Subcutaneous adipose tissue (tissue), 4 donors: ENCODE results near the gene TAF9. TPM values are rescaled to one million over a fixed set of nuclear protein-coding genes. Genes with fewer than 3 reads are reported as not detected.

Experiments used
- CTCF ChIP-seq: fragments of 450-650 bp; IDR thresholded peaks from one replicate; pipeline ENCODE4 v1.5.1; 2016; ENCODE audit warnings: low read depth, mild to moderate bottlenecking, control low read depth, antibody characterized with exemption, moderate library complexity
- total RNA-seq, 4 donors: library from RNA; depleted of rRNA; stranded (reverse); fragments of >200 nt; gene quantifications; one replicate each; pipeline ENCODE4 v1.1.0, GENCODE V29; 2016

Gene TAF9
- total RNA-seq, 4 donors from 2014 or later = 36.5 to 71.3 (median 45.1) TPM

GRCh38 chr5:69331528-69332445, 37.5 kb downstream of the TAF9 start:
- no peak for TF ChIP-seq CTCF

DNA sequence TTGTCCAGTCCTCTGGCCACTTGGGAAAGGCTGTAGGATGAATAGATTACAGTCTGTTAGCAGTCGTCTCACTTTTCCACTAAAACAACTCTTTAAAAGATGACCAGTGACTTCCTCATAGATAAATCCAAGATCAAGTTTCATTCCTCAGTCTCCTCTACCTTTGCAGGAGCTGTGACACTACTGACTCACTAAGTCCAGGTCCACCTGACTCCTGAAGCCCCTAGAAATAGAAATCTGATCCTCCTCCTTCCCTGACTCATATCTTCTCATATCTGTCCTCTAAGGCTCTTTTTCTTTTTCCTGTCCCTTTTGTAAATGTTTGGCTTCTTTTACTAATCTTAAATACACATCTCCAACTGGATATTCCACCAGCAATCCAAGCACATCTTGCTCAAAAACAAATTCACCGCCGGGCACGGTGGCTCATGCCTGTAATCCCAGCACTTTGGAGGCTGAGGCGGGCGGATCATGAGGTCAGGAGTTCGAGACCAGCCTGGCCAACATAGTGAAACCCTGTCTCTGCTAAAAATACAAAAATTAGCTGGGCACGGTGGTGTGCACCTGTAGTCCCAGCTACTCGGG, 39.3 kb downstream of the TAF9 start:
- TF ChIP-seq CTCF = no peak

GRCh38 chr5:69326365-69326764, 43.0 kb downstream of the TAF9 start:
- no peak for TF ChIP-seq CTCF

DNA sequence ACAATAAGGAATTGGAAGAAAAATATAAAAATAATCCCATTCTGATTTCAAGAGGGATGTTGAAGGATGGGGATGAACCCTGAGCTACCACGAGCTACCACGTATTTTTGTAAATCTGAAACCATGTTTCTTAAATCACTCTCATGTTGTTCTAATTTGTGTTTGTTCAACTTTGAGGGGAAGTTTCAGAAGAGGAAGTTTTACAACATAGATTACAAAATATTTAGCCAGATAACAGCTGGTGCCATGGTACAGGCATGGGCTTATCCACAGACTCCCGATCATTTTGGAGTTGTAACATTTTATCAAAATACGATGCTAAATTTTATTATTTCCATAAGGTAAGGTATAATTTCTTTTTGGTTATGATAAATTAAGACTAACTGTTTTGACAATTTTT, 51.9 kb downstream of the TAF9 start:
- no peak for TF ChIP-seq CTCF

DNA sequence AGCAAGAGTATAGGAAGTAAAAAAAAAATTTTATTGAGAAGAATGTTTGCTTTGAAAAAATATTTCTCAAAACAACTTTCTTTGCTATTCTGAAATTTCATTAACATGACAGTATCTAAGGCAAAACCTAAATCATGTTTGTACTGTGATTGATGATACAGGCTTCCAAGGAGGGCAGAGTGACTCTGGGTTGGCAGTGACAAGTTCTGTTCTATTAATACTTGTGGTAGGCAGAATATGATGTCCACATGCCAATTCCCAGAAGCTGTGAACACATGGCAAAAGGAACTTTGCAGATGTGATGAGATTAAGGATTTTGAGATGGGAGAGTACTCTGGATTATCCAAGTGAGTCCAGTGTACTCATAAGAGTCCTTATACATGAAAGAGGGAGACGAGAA, 53.3 kb downstream of the TAF9 start:
- TF ChIP-seq CTCF = no peak

Other genes starting within 250 kb of the TAF9 start
- 1 to 10 TPM; 2.8 to 8.6 (median 5.6) TPM for gene CCNB1, start 202.4 kb downstream of the TAF9 start, total RNA-seq
- gene CENPH, start 179.9 kb downstream of the TAF9 start, total RNA-seq = 1 to 10 TPM; 1.5 to 3.8 (median 2.5) TPM
- 10 to 100 TPM in 3 of 4 donors, 1 to 10 TPM in 1; 7.3 to 18.5 (median 16.0) TPM for gene CDK7, start 134.6 kb downstream of the TAF9 start, total RNA-seq
- 10 to 100 TPM in 1 of 4 donors, 1 to 10 TPM in 3; 7.2 to 11.1 (median 9.0) TPM for gene CCDC125, start 36.7 kb downstream of the TAF9 start, total RNA-seq
- 10 to 100 TPM; 22.3 to 64.2 (median 30.7) TPM for gene AK6, start within 50 bp of the TAF9 start, total RNA-seq
- 10 to 100 TPM; 13.8 to 23.5 (median 17.5) TPM for gene RAD17, start 298 bp upstream of the TAF9 start, total RNA-seq
- gene MARVELD2, start 45.6 kb upstream of the TAF9 start, total RNA-seq = under 1 TPM; 0.34 to 0.49 (median 0.41) TPM
- 1 to 10 TPM in 3 of 4 donors, under 1 TPM in 1; 0.44 to 3.4 (median 2.8) TPM for gene OCLN, start 123.3 kb upstream of the TAF9 start, total RNA-seq
- 10 to 100 TPM; 10.4 to 28.9 (median 16.5) TPM for gene GTF2H2C, start 190.7 kb upstream of the TAF9 start, total RNA-seq